Measurements from ENCODE around the gene TMEM272. TPM values are rescaled to one million over a fixed set of nuclear protein-coding genes. Genes with fewer than 3 reads are reported as not detected.

Gene TMEM272
- polyA plus RNA-seq, 1 donor (not counting 4 experiments of a cell fraction or from before 2014, with no cell fraction given): not detected

DNA sequence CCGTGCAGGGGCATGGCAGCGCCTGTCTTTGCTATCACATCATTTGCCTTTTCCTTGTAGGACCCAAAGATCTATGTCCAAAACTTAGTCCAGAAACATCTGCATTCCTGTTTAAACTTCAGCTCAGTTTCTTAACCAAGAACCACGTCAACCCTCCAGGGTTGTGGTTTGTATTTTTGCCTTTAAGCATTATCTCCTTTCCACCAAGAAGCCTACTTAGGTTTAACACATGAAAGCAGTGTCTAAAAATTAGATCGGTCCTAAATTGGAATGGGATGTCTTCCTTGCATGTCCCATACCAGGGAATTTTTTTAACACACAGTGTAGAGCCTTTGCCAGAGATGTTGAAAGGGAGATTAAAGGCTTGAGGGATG is 79.8 kb downstream of the TMEM272 start:
- Histone ChIP-seq H3K79me2 (ENCODE audit: control insufficient read depth, insufficient read depth, low read length) (no peaks in the 10 kb centered on the region), H3K36me3 (ENCODE audit: control insufficient read depth in 2 of 2, extremely low read depth in 1 of 2, insufficient read depth in 2 of 2, low read length in 2 of 2) (peaks cover 31 to 35% of the 10 kb centered on the region in 2 experiments), H3K4me2 (ENCODE audit: control insufficient read depth, extremely low read depth, insufficient read depth, low read depth, low read length) (no peak overlapping the region), H2AFZ (ENCODE audit: control insufficient read depth, low read length) (no peak overlapping the region), H3K9ac (ENCODE audit: control insufficient read depth, extremely low read depth, insufficient read depth, low read length) (no peak overlapping the region), H3K9me3 (ENCODE audit: control insufficient read depth, low read depth, low read length) (no peaks in the 10 kb centered on the region), H3K27ac (ENCODE audit: control insufficient read depth, insufficient read depth, low read length) (no peak overlapping the region), H3K27me3 (ENCODE audit: control insufficient read depth, extremely low read depth, insufficient read depth, low read length) (no peaks in the 10 kb centered on the region), H3K4me1 (ENCODE audit: control insufficient read depth, extremely low read depth, insufficient read depth, low read length) (no peaks in the 10 kb centered on the region), H3K4me3 (ENCODE audit: control insufficient read depth in 2 of 3, extremely low read depth in 1 of 3, insufficient read depth in 2 of 3, low read depth in 1 of 3, low read length in 3 of 3) (no peak overlapping the region), H4K20me1 (ENCODE audit: control insufficient read depth, extremely low read depth, insufficient read depth, low read length) (no peaks in the 10 kb centered on the region), H3K9me1 (ENCODE audit: control insufficient read depth, extremely low read depth, insufficient read depth, low read length) (no peaks in the 10 kb centered on the region)
- TF ChIP-seq, protein P1, sequence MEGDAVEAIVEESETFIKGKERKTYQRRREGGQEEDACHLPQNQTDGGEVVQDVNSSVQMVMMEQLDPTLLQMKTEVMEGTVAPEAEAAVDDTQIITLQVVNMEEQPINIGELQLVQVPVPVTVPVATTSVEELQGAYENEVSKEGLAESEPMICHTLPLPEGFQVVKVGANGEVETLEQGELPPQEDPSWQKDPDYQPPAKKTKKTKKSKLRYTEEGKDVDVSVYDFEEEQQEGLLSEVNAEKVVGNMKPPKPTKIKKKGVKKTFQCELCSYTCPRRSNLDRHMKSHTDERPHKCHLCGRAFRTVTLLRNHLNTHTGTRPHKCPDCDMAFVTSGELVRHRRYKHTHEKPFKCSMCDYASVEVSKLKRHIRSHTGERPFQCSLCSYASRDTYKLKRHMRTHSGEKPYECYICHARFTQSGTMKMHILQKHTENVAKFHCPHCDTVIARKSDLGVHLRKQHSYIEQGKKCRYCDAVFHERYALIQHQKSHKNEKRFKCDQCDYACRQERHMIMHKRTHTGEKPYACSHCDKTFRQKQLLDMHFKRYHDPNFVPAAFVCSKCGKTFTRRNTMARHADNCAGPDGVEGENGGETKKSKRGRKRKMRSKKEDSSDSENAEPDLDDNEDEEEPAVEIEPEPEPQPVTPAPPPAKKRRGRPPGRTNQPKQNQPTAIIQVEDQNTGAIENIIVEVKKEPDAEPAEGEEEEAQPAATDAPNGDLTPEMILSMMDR (optimal IDR thresholded peaks at IDR 0.05 in 1 of 3, IDR thresholded peaks at IDR 0.05 in 1 of 3, conservative IDR thresholded peaks at IDR 0.05 in 1 of 3; ENCODE audit: extremely low read depth in 1 of 3, insufficient read depth in 2 of 3, low read length in 3 of 3): no peak
- TF ChIP-seq EZH2 (IDR thresholded peaks at IDR 0.05; ENCODE audit: low read length): no peak
- FAIRE-seq (no peak), DNase-seq (ENCODE audit: low read depth, low spot score) (no peak)
- dilution Hi-C loops (cut with MboI; ENCODE audit: extremely low pct_ligation_motif_present, low sequenced_read_pairs): no loop called here

- Histone ChIP-seq H3K9me3 (ENCODE audit: control insufficient read depth, low read depth, low read length) (no peaks in the 10 kb centered on the region), H3K4me2 (ENCODE audit: control insufficient read depth, extremely low read depth, insufficient read depth, low read depth, low read length) (no peak overlapping the region), H4K20me1 (ENCODE audit: control insufficient read depth, extremely low read depth, insufficient read depth, low read length) (no peaks in the 10 kb centered on the region), H3K79me2 (ENCODE audit: control insufficient read depth, insufficient read depth, low read length) (no peaks in the 10 kb centered on the region), H3K4me3 (ENCODE audit: control insufficient read depth in 2 of 3, extremely low read depth in 1 of 3, insufficient read depth in 2 of 3, low read depth in 1 of 3, low read length in 3 of 3) (no peak overlapping the region), H3K27ac (ENCODE audit: control insufficient read depth, insufficient read depth, low read length) (no peak overlapping the region), H3K4me1 (ENCODE audit: control insufficient read depth, extremely low read depth, insufficient read depth, low read length) (no peaks in the 10 kb centered on the region), H3K9me1 (ENCODE audit: control insufficient read depth, extremely low read depth, insufficient read depth, low read length) (no peaks in the 10 kb centered on the region), H2AFZ (ENCODE audit: control insufficient read depth, low read length) (no peak overlapping the region), H3K27me3 (ENCODE audit: control insufficient read depth, extremely low read depth, insufficient read depth, low read length) (no peaks in the 10 kb centered on the region), H3K9ac (ENCODE audit: control insufficient read depth, extremely low read depth, insufficient read depth, low read length) (no peak overlapping the region), H3K36me3 (ENCODE audit: control insufficient read depth in 2 of 2, extremely low read depth in 1 of 2, insufficient read depth in 2 of 2, low read length in 2 of 2) (peaks cover 34 to 35% of the 10 kb centered on the region in 2 experiments)
- DNase-seq (ENCODE audit: low read depth, low spot score): no peak
- FAIRE-seq: no peak
- TF ChIP-seq, protein P1 (optimal IDR thresholded peaks at IDR 0.05 in 1 of 3, IDR thresholded peaks at IDR 0.05 in 1 of 3, conservative IDR thresholded peaks at IDR 0.05 in 1 of 3; ENCODE audit: extremely low read depth in 1 of 3, insufficient read depth in 2 of 3, low read length in 3 of 3): no peak
- TF ChIP-seq EZH2 (IDR thresholded peaks at IDR 0.05; ENCODE audit: low read length): no peak
- dilution Hi-C loops (cut with MboI; ENCODE audit: extremely low pct_ligation_motif_present, low sequenced_read_pairs): no loop called here
These were observed 80.5 kb downstream of the TMEM272 start for GRCh38 chr13:51764184-51765141.
